Naive B cell (primary cell): ENCODE results near the gene ZNF423. TPM values are rescaled to one million over a fixed set of nuclear protein-coding genes. Genes with fewer than 3 reads are reported as not detected.
A peak's percentile ranks its signal among the peaks of the same experiment; 100 is the strongest.
"Not testable (repeated sequence)": the region's sequence is repeated elsewhere in the genome, so short reads cannot be mapped to it uniquely, and the experiment has no call there.

Experiments used
- ATAC-seq, 2 donors: fragments of 150-1000 bp; cut with Tn5 transposase; 2 replicates each; pipeline ENCODE4 v1.10.0; 2021; ENCODE audit warnings: low read depth in 2 of 2, mild to moderate bottlenecking in 2 of 2, moderate library complexity in 2 of 2
- DNase-seq: peaks from one replicate; pipeline ENCODE4 v3.0.0; 2022
- H3K27ac Mint-ChIP-seq, 6 donors: one replicate each; pipeline ENCODE4 v1.8.0; 2020 to 2022; ENCODE audit warnings: mild to moderate bottlenecking in 6 of 6, mixed read lengths in 6 of 6, moderate library complexity in 5 of 6, inconsistent platforms in 2 of 6
- H3K27me3 Mint-ChIP-seq, 3 donors: one replicate each; pipeline ENCODE4 v1.8.0; 2021 to 2022; ENCODE audit warnings: mixed read lengths in 3 of 3, mild to moderate bottlenecking in 1 of 3
- H3K36me3 Mint-ChIP-seq, 2 donors: one replicate each; pipeline ENCODE4 v1.8.0; 2020 to 2022; ENCODE audit warnings: mixed read lengths in 2 of 2, inconsistent platforms in 1 of 2, mild to moderate bottlenecking in 1 of 2
- H3K4me1 Mint-ChIP-seq, 3 donors: one replicate each; pipeline ENCODE4 v1.8.0; 2020 to 2022; ENCODE audit warnings: mixed read lengths in 3 of 3, inconsistent platforms in 1 of 3, mild to moderate bottlenecking in 1 of 3, moderate library complexity in 1 of 3
- H3K4me3 Mint-ChIP-seq, 8 donors: one replicate each; pipeline ENCODE4 v1.8.0; 2020 to 2022; ENCODE audit warnings: mild to moderate bottlenecking in 8 of 8, mixed read lengths in 8 of 8, moderate library complexity in 8 of 8, inconsistent platforms in 2 of 8
- H3K9me3 Mint-ChIP-seq, 7 donors: one replicate each; pipeline ENCODE4 v1.8.0; 2020 to 2022; ENCODE audit warnings: mixed read lengths in 7 of 7, mild to moderate bottlenecking in 5 of 7, inconsistent platforms in 2 of 7, moderate library complexity in 1 of 7
- polyA plus RNA-seq, 6 donors: library from polyadenylated mRNA; unstranded; fragments of 300-500 nt; fragmentation: Illumina TruSeq; gene quantifications; one replicate each; pipeline ENCODE4 v1.2.3, GENCODE V29; 2021; ENCODE audit warnings: low read depth in 6 of 6

Gene ZNF423
- polyA plus RNA-seq, 6 donors from 2014 or later = not detected

DNA sequence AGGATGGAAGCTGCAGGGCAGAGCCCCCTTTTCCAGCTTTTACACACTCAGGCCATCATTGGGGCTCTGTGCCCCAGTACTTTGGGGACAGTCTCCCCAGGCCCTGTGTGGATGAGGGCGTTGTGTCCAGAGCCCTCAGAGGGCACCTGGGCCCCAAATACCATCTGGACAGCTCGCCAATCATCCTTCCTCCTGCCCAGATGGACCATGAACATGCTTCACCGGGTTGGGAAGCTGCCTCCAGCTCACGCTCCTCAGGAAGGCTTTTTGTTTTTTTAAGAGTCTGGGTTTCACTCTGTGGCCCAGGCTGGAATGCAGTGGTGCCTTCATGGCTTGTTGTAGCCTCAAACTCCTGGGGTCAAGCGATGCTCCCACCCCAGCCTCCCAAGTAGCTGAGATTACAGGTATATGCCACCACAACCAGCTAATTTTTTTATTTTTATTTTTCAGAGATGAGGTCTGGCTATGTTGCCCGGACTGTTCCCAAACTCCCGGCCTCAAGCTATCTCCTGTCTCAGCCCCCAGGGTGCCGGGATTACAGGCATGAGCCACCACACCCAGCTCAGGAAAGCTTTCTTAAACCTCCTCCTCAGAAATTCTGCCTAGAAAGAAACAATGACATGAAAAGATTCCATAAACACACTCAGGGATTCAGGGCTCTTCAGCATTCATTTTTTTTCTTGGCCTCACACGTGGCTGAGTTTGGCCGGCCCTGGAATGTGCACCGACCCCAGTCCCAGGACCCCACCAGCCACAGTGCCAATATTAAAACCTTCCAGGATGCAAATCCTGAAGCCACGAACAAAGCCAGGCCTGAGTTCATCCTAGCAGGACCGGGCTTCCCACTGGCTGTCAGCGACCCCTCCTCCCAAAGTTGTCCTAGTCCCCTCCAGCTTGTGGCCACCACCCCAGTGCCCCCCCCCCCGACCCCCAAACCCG, 27.4 kb upstream of the ZNF423 start:
- no peak for DNase-seq
- H3K27ac Mint-ChIP-seq = peak overlapping the region in 1 of 6 donors; percentile 57
- no peaks in the 10 kb centered on the region for H3K9me3 Mint-ChIP-seq
- no peak for ATAC-seq
- peaks cover 3 to 43% (median 25%) of the 10 kb centered on the region in 3 donors for H3K27me3 Mint-ChIP-seq
- no peak overlapping the region for H3K4me3 Mint-ChIP-seq
- H3K36me3 Mint-ChIP-seq = no peaks in the 10 kb centered on the region
- H3K4me1 Mint-ChIP-seq = no peaks in the 10 kb centered on the region

DNA sequence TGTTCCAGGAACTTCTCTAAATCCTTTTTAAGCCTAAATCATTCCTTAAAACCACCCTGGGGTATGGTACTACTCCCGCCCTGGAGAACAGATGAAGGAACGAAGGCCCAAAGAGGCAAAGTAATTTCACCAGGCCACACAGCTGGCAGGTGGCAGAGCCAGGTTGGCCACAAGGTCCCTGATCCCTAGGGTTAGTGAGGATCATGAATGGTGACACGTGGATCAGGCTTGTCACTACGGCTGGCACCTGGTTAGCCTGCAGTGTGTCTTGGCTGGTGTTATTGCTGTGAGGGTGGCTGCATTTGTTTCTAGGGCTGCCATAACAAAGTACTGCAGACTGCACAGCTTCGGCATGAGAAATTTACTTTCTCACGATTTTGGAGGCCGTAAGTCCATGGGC, 26.0 kb upstream of the ZNF423 start:
- no peak for ATAC-seq

DNA sequence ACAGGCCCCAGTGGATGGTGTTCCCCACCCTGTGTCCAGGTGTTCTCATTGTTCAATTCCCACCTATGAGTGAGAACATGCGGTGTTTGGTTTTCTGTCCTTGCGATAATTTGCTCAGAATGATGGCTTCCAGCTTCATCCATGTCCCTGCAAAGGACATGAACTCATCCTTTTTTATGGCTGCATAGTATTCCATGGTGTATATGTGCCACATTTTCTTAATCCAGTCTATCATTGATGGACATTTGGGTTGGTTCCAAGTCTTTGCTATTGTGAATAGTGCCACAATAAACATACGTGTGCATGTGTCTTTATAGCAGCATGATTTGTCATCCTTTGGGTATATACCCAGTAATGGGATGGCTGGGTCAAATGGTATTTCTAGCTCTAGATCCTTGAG, 22.6 kb upstream of the ZNF423 start:
- H3K27me3 Mint-ChIP-seq = peaks cover 17 to 67% (median 35%) of the 10 kb centered on the region in 3 donors
- H3K4me3 Mint-ChIP-seq, H3K4me1 Mint-ChIP-seq, H3K27ac Mint-ChIP-seq, H3K36me3 Mint-ChIP-seq, DNase-seq, ATAC-seq, H3K9me3 Mint-ChIP-seq: not testable (repeated sequence)

More for the DNA sequence above, 26.0 kb upstream of the ZNF423 start:
- no peak for DNase-seq
- no peaks in the 10 kb centered on the region for H3K36me3 Mint-ChIP-seq
- no peaks in the 10 kb centered on the region for H3K9me3 Mint-ChIP-seq
- no peak overlapping the region for H3K4me3 Mint-ChIP-seq
- no peak overlapping the region for H3K27ac Mint-ChIP-seq
- H3K27me3 Mint-ChIP-seq = peaks cover 7 to 52% (median 25%) of the 10 kb centered on the region in 3 donors
- no peaks in the 10 kb centered on the region for H3K4me1 Mint-ChIP-seq

- DNase-seq = no peak
- H3K4me3 Mint-ChIP-seq = no peak overlapping the region
Measured at GRCh38 chr16:49876716-49877129, 20.8 kb upstream of the ZNF423 start.

GRCh38 chr16:49875806-49876715, 20.1 kb upstream of the ZNF423 start:
- no peaks in the 10 kb centered on the region for H3K9me3 Mint-ChIP-seq
- no peak for ATAC-seq
- H3K4me1 Mint-ChIP-seq = no peaks in the 10 kb centered on the region
- H3K27me3 Mint-ChIP-seq = peaks cover 20 to 55% (median 31%) of the 10 kb centered on the region in 3 donors
- no peaks in the 10 kb centered on the region for H3K36me3 Mint-ChIP-seq
- H3K4me3 Mint-ChIP-seq = peak overlapping the region in 1 of 8 donors; percentile 47
- DNase-seq = no peak
- peak overlapping the region in 1 of 6 donors; percentile 7 for H3K27ac Mint-ChIP-seq

More at GRCh38 chr16:49876716-49877129, 20.8 kb upstream of the ZNF423 start:
- ATAC-seq = no peak
- H3K27me3 Mint-ChIP-seq = peaks cover 20 to 56% (median 35%) of the 10 kb centered on the region in 3 donors
- H3K4me1 Mint-ChIP-seq = no peaks in the 10 kb centered on the region
- no peaks in the 10 kb centered on the region for H3K9me3 Mint-ChIP-seq
- no peak overlapping the region for H3K27ac Mint-ChIP-seq
- H3K36me3 Mint-ChIP-seq = no peaks in the 10 kb centered on the region

- Mint-ChIP-seq H3K4me1 (no peaks in the 10 kb centered on the region), H3K36me3 (no peaks in the 10 kb centered on the region), H3K27ac (no peak overlapping the region), H3K27me3 (peaks cover 19 to 45% (median 20%) of the 10 kb centered on the region in 3 donors), H3K4me3 (no peak overlapping the region), H3K9me3 (no peaks in the 10 kb centered on the region)
- ATAC-seq = no peak
- DNase-seq = no peak
Measured at GRCh38 chr16:49874613-49875237, 18.8 kb upstream of the ZNF423 start.

GRCh38 chr16:49871824-49872223, 15.9 kb upstream of the ZNF423 start:
- not testable (repeated sequence) for H3K27ac Mint-ChIP-seq, H3K9me3 Mint-ChIP-seq, H3K36me3 Mint-ChIP-seq, H3K4me3 Mint-ChIP-seq, DNase-seq, ATAC-seq, H3K4me1 Mint-ChIP-seq
- peaks cover 15 to 29% (median 24%) of the 10 kb centered on the region in 3 donors for H3K27me3 Mint-ChIP-seq

DNA sequence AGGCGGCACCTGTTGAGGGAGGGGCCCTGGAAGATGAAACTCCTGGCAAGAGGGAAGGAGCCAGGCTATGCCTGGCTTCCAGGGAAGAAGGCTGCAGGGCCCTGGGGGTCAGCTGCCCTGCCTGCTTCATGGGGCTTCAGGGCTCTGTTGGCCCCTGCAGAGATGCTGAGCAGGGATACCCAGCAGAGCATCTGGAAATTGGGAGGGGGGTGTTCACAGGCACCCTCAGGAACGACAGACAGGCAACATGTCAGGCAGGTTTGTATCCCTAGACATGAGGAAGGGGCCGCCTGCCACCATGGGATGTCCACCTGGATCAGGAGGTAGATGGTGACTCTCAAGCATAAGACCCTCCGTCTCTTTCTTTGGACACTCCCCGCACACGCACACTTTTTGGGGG, 13.8 kb upstream of the ZNF423 start:
- Mint-ChIP-seq H3K27ac (no peak overlapping the region), H3K4me3 (no peak overlapping the region), H3K4me1 (no peaks in the 10 kb centered on the region), H3K9me3 (no peaks in the 10 kb centered on the region), H3K27me3 (peaks cover 8 to 19% (median 14%) of the 10 kb centered on the region in 3 donors), H3K36me3 (no peaks in the 10 kb centered on the region)
- DNase-seq (no peak), ATAC-seq (no peak)

DNA sequence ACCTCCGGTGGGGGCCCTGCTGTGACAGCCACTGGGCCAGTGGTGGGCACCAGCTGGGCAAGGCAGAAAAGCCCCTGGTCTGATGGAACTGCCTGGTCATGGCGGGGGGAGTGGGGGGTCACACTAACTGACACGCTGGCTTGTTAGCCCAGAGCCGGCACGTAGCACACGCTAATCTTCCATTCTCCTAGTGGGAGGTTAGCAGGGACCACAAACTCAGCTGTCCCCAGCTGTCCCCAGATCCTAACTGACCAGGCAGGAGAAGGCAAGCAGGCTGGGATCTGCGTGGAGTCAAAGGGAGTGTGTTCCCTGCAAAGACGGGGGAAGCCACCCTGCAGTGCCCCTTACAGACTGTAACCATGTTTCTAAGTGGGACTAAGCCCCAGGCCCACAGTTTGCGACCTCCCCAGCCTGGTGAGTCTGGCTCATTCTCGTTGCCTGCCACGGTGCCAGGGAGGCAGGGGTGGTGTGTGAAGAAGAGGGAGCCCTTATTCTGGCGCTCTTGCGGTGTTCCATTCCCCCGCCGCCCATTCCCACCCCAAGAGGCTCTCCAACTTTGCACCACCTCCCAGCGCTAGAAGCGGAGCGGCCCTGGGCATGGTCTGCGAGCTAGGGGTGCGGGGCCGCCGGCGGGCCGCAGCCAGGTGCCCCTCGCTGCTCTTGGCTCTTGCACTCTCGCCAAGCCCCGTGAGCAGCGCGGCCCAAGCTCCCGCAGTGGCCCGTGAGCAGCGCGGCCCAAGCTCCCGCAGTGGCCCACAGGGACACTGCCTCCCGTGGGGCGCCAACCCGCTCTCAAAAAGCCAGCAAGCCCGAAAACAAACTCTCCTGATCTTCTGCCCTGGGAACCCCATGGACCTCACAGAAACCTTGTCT, 12.1 kb upstream of the ZNF423 start:
- no peaks in the 10 kb centered on the region for H3K4me1 Mint-ChIP-seq
- ATAC-seq (no peak), DNase-seq (no peak)
- H3K27ac Mint-ChIP-seq = no peak overlapping the region
- no peaks in the 10 kb centered on the region for H3K36me3 Mint-ChIP-seq
- H3K4me3 Mint-ChIP-seq = peak overlapping the region in 1 of 8 donors; percentile 42
- peaks cover 2 to 14% (median 13%) of the 10 kb centered on the region in 3 donors for H3K27me3 Mint-ChIP-seq
- H3K9me3 Mint-ChIP-seq = no peaks in the 10 kb centered on the region

DNA sequence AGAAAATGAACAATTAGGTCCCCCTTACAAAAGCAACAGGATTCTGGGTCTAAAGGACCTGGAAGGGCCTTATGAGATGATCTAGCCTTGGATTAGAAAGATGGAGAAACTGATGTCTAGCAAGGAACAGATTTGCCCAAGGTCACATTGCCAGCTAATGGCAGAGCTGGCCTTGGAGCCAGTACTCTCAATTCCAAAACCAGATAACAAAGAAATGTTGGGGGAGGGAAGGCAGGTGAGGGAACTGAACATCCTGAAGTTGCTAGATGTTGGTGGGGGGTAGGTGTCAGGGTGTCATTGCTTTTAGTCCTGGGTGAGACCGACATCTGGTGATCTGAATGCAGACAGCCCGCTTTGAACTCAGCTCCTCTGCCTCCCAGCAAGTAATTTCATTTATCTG, 11.3 kb upstream of the ZNF423 start:
- no peaks in the 10 kb centered on the region for H3K9me3 Mint-ChIP-seq
- ATAC-seq = no peak
- DNase-seq = no peak
- no peak overlapping the region for H3K27ac Mint-ChIP-seq
- no peak overlapping the region for H3K4me3 Mint-ChIP-seq
- no peaks in the 10 kb centered on the region for H3K4me1 Mint-ChIP-seq
- H3K36me3 Mint-ChIP-seq = no peaks in the 10 kb centered on the region
- H3K27me3 Mint-ChIP-seq = peaks cover 0 to 14% (median 13%) of the 10 kb centered on the region in 3 donors

DNA sequence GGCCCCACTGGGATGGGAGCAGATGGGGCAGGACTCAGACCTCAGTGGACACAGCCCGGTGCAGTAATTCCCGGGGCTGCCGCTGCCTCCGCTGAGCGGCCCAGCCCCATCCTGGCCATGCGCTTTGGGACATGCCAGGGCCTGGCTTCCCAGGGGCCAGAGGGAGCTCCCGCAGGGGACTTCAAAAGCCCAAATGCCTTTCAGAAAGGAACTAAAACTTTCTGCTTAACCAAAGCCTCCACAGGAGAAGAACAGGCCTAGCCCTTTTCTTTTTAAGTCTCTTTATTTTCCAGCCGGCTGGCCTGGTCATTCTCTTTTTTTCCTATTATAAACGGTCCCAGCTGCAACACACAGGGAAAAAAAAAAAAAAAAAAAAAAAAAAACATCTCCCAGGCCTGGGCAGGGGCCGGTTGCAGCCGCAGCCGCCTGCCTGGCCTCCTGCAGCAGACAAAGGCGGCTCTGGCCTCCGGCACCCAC, 10.7 kb upstream of the ZNF423 start:
- H3K36me3 Mint-ChIP-seq = no peaks in the 10 kb centered on the region
- ATAC-seq (no peak), DNase-seq (no peak)
- H3K4me3 Mint-ChIP-seq = no peak overlapping the region
- H3K9me3 Mint-ChIP-seq = no peaks in the 10 kb centered on the region
- H3K27me3 Mint-ChIP-seq = peaks cover 0 to 14% (median 13%) of the 10 kb centered on the region in 3 donors
- H3K27ac Mint-ChIP-seq = no peak overlapping the region
- no peaks in the 10 kb centered on the region for H3K4me1 Mint-ChIP-seq

DNA sequence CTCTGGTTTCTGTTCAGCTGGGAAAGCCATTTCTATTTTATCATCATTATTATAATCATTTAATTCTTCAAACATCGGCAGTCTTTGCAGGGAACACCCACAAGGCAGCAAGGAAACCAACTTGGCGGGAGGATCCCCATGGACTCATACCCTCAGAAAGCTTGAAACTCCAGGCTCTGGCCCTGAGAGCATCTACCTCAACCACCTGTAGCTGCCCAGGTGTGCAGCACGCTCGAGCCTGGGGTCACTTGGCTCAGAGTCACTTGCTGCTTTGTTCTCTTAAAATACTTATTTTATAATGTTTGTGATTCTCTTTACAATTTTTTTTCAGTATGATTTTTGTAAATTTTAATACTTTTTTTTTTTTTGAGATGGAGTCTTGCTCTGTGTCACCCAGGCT, 6.8 kb upstream of the ZNF423 start:
- no peak for ATAC-seq
- no peak overlapping the region for H3K4me3 Mint-ChIP-seq
- no peak for DNase-seq
- H3K27ac Mint-ChIP-seq = no peak overlapping the region
- H3K9me3 Mint-ChIP-seq = no peaks in the 10 kb centered on the region
- H3K4me1 Mint-ChIP-seq = peaks cover 1 to 8% (median 4%) of the 10 kb centered on the region in 3 donors
- H3K27me3 Mint-ChIP-seq = peaks cover 0 to 8% (median 3%) of the 10 kb centered on the region in 3 donors
- no peaks in the 10 kb centered on the region for H3K36me3 Mint-ChIP-seq
